OCI-LY3 (cell line): ENCODE results near the gene BABAM1.
A peak's percentile ranks its signal among the peaks of the same experiment; 100 is the strongest.

Source experiments
- H2AFZ ChIP-seq: fragments of 200-600, 300-600 bp; shearing (Covaris generic); 2 replicates; pipeline ENCODE4 v1.6.0; 2014; ENCODE audit warnings: antibody characterized with exemption, low read depth, low read length
- H3K27ac ChIP-seq: fragments of 200-600, 300-600 bp; sonication (generic); 2 replicates; pipeline ENCODE4 v1.5.1; 2014; ENCODE audit warnings: mild to moderate bottlenecking, low read length, moderate library complexity, mixed read lengths
- H3K27me3 ChIP-seq: fragments of 200-600, 300-600 bp; sonication (generic); 2 replicates; pipeline ENCODE4 v1.6.1; 2014; ENCODE audit warnings: low read depth, low read length, mixed read lengths
- H3K36me3 ChIP-seq: fragments of 200-600, 300-600 bp; sonication (generic); replicated peaks from 2 replicates; pipeline ENCODE3; 2014; ENCODE audit warnings: low read depth, low read length, mixed read lengths
- H3K4me1 ChIP-seq: fragments of 300-600, 200-600 bp; sonication (generic); 2 replicates; pipeline ENCODE4 v1.6.1; 2014; ENCODE audit warnings: low read length, mixed read lengths
- H3K4me2 ChIP-seq: fragments of 200-600, 300-600 bp; sonication (generic); 2 replicates; pipeline ENCODE4 v1.6.1; 2014; ENCODE audit warnings: low read length, mixed read lengths
- H3K4me3 ChIP-seq: fragments of 300-600, 200-600 bp; sonication (generic); 2 replicates; pipeline ENCODE4 v1.5.1; 2014; ENCODE audit warnings: antibody characterized with exemption, mild to moderate bottlenecking, low read length, moderate library complexity
- H3K79me2 ChIP-seq: fragments of 300-600, 200-600 bp; shearing (Covaris generic); 2 replicates; pipeline ENCODE4 v1.6.1; 2014; ENCODE audit warnings: mild to moderate bottlenecking, low read length, mixed read lengths
- H3K9ac ChIP-seq: fragments of 300-600, 200-600 bp; shearing (Covaris generic); 2 replicates; pipeline ENCODE4 v1.6.0; 2014; ENCODE audit warnings: mild to moderate bottlenecking, low read length, moderate library complexity
- H3K9me3 ChIP-seq: fragments of 200-600, 300-600 bp; shearing (Covaris generic); 2 replicates; pipeline ENCODE4 v1.6.1; 2014; ENCODE audit warnings: low read length, mixed read lengths; ENCODE audit not compliant: insufficient read depth
- H4K20me1 ChIP-seq: fragments of 200-600, 300-600 bp; sonication (generic); 2 replicates; pipeline ENCODE4 v1.6.1; 2016; ENCODE audit warnings: low read length, mixed read lengths; ENCODE audit not compliant: insufficient read depth
- CTCF ChIP-seq: fragments of 200-600, 300-600 bp; sonication (generic); IDR thresholded peaks from 2 replicates; pipeline ENCODE4 v1.5.1; 2014; ENCODE audit warnings: antibody characterized with exemption, low read length, low read depth
- EZH2phosphoT487 ChIP-seq: fragments of 200-600 bp; shearing (Covaris generic); IDR thresholded peaks from 2 replicates; pipeline ENCODE4 v1.6.1; 2018; ENCODE audit warnings: antibody characterized with exemption, mixed run types, low read depth

The BABAM1 gene

GRCh38 chr19:17306285-17306714, 39.1 kb downstream of the BABAM1 start:
- no peak for TF ChIP-seq EZH2phosphoT487
- TF ChIP-seq CTCF = no peak
- H3K27me3 ChIP-seq = no peaks in the 10 kb centered on the region
- peak overlapping the region; percentile 73 for H3K9ac ChIP-seq
- H3K36me3 ChIP-seq = no peaks in the 10 kb centered on the region
- peak overlapping the region; percentile 83 for H3K4me3 ChIP-seq
- H3K79me2 ChIP-seq = peaks cover 36% of the 10 kb centered on the region
- H3K9me3 ChIP-seq = no peaks in the 10 kb centered on the region
- peak overlapping the region; percentile 77 for H3K4me2 ChIP-seq
- peak overlapping the region; percentile 13; the same call in 1 of the 2 replicates for H2AFZ ChIP-seq
- peaks cover 33% of the 10 kb centered on the region for H3K4me1 ChIP-seq
- H3K27ac ChIP-seq = peak overlapping the region; percentile 75
- H4K20me1 ChIP-seq = 0 out of 2 replicates have a peak, but pooled peaks cover 5% of the 10 kb centered on the region

DNA sequence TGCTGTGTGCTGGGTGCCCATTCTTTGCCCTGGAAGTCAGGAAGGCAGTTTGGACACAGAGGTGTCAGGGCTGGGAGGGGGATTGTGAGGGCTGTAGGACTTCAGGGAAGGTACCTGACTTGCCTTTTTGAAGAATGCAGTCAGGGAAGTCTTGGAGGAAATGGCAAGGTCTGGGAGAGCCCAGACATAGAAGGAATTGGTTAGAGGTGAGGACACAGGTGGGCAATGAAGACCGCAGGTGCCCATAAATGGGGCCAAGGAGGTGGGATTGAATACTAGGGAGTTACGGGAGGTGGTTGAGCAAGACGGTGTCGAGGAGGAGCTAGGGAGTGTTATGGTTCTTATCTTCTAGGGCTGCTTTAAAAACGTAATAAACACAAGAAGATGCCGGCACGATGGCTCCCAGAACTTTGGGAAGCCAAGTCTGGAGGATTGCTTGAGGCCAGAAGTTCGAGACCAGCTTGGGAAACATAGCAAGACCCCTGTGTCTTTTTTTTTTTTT, 40.7 kb downstream of the BABAM1 start:
- TF ChIP-seq CTCF (no peak), EZH2phosphoT487 (no peak)
- Histone ChIP-seq H3K27me3 (no peaks in the 10 kb centered on the region), H3K9ac (no peak overlapping the region), H3K36me3 (peaks cover 5% of the 10 kb centered on the region), H3K4me2 (no peak overlapping the region), H3K4me1 (peaks cover 26% of the 10 kb centered on the region), H4K20me1 (peaks cover 12% of the 10 kb centered on the region; the same call in 1 of the 2 replicates), H3K4me3 (no peak overlapping the region), H3K27ac (no peak overlapping the region), H3K9me3 (no peaks in the 10 kb centered on the region), H2AFZ (no peak overlapping the region), H3K79me2 (peaks cover 50% of the 10 kb centered on the region)

DNA sequence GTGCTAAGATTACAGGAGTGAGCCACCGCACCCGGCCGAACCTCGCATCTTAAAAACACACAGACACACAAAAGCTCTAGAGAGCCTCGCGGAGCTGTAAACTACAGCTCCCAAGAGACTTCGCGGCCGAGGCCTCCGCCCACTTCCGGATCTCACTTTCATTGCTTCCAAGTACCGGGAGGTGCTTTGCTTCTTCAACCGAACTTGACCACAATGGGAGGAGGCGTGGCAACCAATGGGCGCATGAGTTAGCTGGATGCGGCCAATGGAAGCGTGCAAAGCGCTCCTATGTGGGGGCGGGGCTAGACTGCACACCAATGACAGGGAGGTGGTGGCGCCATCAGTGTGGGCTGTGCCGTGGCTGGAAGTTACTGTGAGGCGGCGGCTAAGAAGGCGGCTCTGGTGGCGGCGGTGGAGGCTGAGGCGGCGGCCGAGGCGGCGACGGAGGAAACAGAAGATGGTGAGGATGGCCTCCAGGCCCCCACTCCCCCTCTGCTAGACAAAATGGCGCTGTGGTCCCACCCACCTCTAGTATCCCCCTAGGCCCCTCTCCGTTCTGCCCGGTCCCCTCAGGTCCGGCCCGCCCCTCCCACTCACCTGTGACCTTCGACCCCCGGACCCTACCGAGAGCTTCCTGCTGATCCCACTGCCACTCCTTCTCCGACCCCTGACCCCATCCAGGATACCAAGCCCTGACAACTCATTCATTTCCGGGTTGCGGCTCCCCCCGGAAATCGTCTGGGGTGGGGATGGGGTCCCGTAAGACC, 42.1 kb downstream of the BABAM1 start, which contains the start of gene DDA1:
TSS of gene DDA1 (plus strand) at position 366 of the 767 bp plus-strand sequence. CDS start at position 458, 92 bp downstream.
- TF ChIP-seq EZH2phosphoT487 (no peak), CTCF (no peak)
- Histone ChIP-seq H3K27me3 (no peaks in the 10 kb centered on the region), H2AFZ (no peak within 1 kb of the TSS), H3K79me2 (peaks cover 53% of the 10 kb centered on the region), H3K9ac (peak within 1 kb of the TSS; percentile 91), H3K4me1 (peaks cover 21% of the 10 kb centered on the region), H4K20me1 (peaks cover 12% of the 10 kb centered on the region; the same call in 1 of the 2 replicates), H3K36me3 (peaks cover 11% of the 10 kb centered on the region), H3K27ac (peak within 1 kb of the TSS; percentile 47), H3K4me2 (peak within 1 kb of the TSS; percentile 87), H3K4me3 (peak within 1 kb of the TSS; percentile 98), H3K9me3 (no peaks in the 10 kb centered on the region)

DNA sequence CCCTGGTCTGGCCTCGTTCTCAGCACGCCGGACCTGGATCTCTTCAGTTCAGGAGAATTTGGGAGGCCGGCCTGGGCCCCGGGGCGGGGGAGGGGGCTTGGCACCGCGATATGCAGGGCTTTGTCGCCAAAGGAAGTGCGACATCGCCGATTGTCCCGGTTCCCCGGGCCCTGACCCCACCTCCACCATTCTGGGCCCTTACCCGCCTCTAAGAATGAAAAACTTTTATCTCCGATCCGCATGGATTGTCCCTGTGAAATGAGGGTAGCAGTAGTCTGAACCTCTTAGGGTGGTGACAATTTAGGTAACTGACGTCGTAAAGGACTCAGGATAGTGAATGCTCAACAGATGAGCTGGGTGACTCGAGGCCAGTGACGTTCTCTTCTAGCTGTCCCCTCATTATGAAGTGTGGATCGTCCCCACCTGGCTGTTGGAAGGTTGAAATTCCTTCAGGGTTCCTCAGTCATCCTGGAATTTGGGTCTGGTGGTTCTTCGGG, 42.8 kb downstream of the BABAM1 start:
- no peak for TF ChIP-seq EZH2phosphoT487
- no peak for TF ChIP-seq CTCF
- H2AFZ ChIP-seq = no peak overlapping the region
- no peaks in the 10 kb centered on the region for H3K9me3 ChIP-seq
- H4K20me1 ChIP-seq = peaks cover 12% of the 10 kb centered on the region; the same call in 1 of the 2 replicates
- peak overlapping the region; percentile 47 for H3K27ac ChIP-seq
- peaks cover 16% of the 10 kb centered on the region for H3K4me1 ChIP-seq
- H3K36me3 ChIP-seq = peaks cover 14% of the 10 kb centered on the region
- peak overlapping the region; percentile 91 for H3K9ac ChIP-seq
- H3K27me3 ChIP-seq = no peaks in the 10 kb centered on the region
- H3K4me2 ChIP-seq = peak overlapping the region; percentile 87
- peak overlapping the region; percentile 98 for H3K4me3 ChIP-seq
- peaks cover 53% of the 10 kb centered on the region for H3K79me2 ChIP-seq
